Endothelial cell (in vitro differentiated cells): Measurements from ENCODE around the gene PPP6R2. TPM values are rescaled to one million over a fixed set of nuclear protein-coding genes. Genes with fewer than 3 reads are reported as not detected.
"Not testable (repeated sequence)": the region's sequence is repeated elsewhere in the genome, so short reads cannot be mapped to it uniquely, and the experiment has no call there.

Source experiments
- DNase-seq: peaks from one replicate; pipeline ENCODE4 v3.0.0; 2021; ENCODE audit warnings: low spot score
- H3K27ac Mint-ChIP-seq: one replicate; pipeline ENCODE4 v1.8.0; 2021; ENCODE audit warnings: mixed read lengths, inconsistent platforms; ENCODE audit not compliant: unreplicated experiment
- H3K27me3 Mint-ChIP-seq: one replicate; pipeline ENCODE4 v1.8.0; 2021; ENCODE audit warnings: mild to moderate bottlenecking, moderate library complexity, mixed read lengths, inconsistent platforms; ENCODE audit not compliant: unreplicated experiment
- H3K36me3 Mint-ChIP-seq: one replicate; pipeline ENCODE4 v1.8.0; 2021; ENCODE audit warnings: mild to moderate bottlenecking, low read depth, mixed read lengths, inconsistent platforms; ENCODE audit not compliant: unreplicated experiment
- H3K4me1 Mint-ChIP-seq: one replicate; pipeline ENCODE4 v1.8.0; 2021; ENCODE audit warnings: mild to moderate bottlenecking, mixed read lengths, inconsistent platforms; ENCODE audit not compliant: unreplicated experiment
- H3K4me3 Mint-ChIP-seq: one replicate; pipeline ENCODE4 v1.8.0; 2021; ENCODE audit warnings: mild to moderate bottlenecking, mixed read lengths, inconsistent platforms; ENCODE audit not compliant: unreplicated experiment
- H3K9me3 Mint-ChIP-seq: one replicate; pipeline ENCODE4 v1.8.0; 2021; ENCODE audit warnings: mixed read lengths, inconsistent platforms; ENCODE audit not compliant: unreplicated experiment
- total RNA-seq: library from RNA; stranded (reverse); fragmentation: NEBNext Ultra II Directional; extraction: Animal tissue kit (Norgen Biotek cat#: 25700); gene quantifications from one replicate; pipeline ENCODE4 v1.2.1, GENCODE V29; 2021; ENCODE audit not compliant: unreplicated experiment
- TF ChIP-seq, protein P1 (sequence below): fragments of 200-600 bp; sonication (generic); IDR thresholded peaks from one replicate; pipeline ENCODE4 v1.5.0; 2021; ENCODE audit warnings: antibody characterized with exemption; ENCODE audit not compliant: unreplicated experiment

PPP6R2 gene
- total RNA-seq, 1 donor from 2014 or later, result 50.9 TPM

DNA sequence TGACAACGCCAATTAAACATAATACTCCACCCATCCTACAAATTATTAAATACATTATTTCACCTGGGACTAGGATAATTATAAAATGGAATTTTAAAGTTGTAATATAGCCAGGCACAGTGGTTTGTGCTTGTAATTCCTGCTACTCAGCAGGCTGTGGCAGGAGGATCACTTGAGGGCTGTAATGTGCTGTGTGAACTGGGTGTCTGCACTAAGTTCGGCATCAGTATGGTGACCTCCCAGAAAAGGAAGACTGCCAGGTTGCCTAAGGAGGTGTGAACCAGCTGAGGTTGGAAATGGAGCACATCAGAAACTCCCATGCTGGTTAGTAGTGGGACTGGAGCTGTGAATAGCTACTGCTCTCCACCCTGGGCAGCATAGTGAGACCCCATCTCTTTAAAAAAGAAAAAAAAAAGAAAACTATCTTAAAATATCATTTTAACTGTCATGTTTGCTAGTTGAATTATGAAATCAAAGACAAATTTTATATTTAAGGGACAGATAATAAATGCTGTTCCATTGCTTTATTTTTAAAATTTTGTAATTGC, 28.0 kb downstream of the PPP6R2 start:
- H3K4me1 Mint-ChIP-seq, result peaks cover 6% of the 10 kb centered on the region
- TF ChIP-seq, protein P1, sequence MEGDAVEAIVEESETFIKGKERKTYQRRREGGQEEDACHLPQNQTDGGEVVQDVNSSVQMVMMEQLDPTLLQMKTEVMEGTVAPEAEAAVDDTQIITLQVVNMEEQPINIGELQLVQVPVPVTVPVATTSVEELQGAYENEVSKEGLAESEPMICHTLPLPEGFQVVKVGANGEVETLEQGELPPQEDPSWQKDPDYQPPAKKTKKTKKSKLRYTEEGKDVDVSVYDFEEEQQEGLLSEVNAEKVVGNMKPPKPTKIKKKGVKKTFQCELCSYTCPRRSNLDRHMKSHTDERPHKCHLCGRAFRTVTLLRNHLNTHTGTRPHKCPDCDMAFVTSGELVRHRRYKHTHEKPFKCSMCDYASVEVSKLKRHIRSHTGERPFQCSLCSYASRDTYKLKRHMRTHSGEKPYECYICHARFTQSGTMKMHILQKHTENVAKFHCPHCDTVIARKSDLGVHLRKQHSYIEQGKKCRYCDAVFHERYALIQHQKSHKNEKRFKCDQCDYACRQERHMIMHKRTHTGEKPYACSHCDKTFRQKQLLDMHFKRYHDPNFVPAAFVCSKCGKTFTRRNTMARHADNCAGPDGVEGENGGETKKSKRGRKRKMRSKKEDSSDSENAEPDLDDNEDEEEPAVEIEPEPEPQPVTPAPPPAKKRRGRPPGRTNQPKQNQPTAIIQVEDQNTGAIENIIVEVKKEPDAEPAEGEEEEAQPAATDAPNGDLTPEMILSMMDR, result no peak
- H3K9me3 Mint-ChIP-seq, result no peaks in the 10 kb centered on the region
- no peak overlapping the region for H3K27ac Mint-ChIP-seq
- peaks cover 15% of the 10 kb centered on the region for H3K36me3 Mint-ChIP-seq
- peaks cover 1% of the 10 kb centered on the region for H3K27me3 Mint-ChIP-seq
- H3K4me3 Mint-ChIP-seq, result no peak overlapping the region
- DNase-seq, result no peak

DNA sequence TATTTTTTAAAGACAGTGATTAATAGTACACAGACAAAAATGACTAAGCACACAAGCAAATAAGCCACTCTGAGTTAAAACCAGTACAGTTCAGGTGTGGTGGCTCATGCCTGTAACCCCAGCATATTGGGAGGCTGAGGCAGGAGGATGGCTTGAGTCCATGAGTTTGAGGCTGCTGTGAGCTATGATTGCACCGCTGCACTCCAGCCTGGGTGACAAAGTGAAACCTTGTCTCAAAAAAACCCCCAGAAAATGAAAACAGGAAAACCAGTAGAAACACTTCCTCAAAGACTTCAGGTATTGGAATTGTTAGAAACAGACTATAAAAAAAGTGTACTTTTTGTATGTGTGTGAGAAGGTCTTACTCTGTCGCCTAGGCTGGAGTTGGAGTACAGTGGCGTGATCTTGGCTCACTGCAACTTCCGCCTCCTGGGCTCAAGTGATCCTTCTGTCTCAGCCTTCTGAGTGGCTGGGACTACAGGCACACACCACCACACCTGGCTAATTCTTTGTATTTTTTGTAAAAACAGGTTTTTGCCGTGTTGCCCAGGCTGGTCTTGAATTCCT, 33.0 kb downstream of the PPP6R2 start:
- TF ChIP-seq, protein P1, result no peak
- no peak for DNase-seq
- Mint-ChIP-seq H3K27me3 (no peaks in the 10 kb centered on the region), H3K4me1 (peaks cover 9% of the 10 kb centered on the region), H3K36me3 (peaks cover 21% of the 10 kb centered on the region), H3K9me3 (no peaks in the 10 kb centered on the region), H3K27ac (no peak overlapping the region), H3K4me3 (no peak overlapping the region)

DNA sequence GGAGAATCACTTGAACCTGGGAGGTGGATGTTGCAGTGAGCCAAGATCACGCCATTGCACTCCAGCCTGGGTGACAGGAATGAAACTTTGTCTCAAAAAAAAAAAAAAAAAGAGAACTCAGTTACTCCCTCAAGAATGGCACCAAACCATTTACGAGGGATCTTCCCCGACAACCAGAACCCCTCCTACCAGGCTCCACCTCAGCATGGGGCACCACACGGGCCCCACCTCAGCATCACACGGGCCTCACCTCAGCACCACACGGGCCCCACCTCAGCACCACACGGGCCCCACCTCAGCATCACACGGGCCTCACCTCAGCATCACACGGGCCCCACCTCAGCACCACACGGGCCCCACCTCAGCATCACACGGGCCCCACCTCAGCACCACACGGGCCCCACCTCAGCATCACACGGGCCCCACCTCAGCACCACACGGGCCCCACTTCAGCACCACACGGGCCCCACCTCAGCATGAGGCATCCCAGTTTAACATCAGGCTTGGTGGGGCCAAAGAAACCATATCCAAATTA, 38.0 kb downstream of the PPP6R2 start:
- H3K27ac Mint-ChIP-seq, H3K4me1 Mint-ChIP-seq, DNase-seq, H3K4me3 Mint-ChIP-seq, H3K27me3 Mint-ChIP-seq, H3K9me3 Mint-ChIP-seq: not testable (repeated sequence)
- H3K36me3 Mint-ChIP-seq, result peaks cover 12% of the 10 kb centered on the region

DNA sequence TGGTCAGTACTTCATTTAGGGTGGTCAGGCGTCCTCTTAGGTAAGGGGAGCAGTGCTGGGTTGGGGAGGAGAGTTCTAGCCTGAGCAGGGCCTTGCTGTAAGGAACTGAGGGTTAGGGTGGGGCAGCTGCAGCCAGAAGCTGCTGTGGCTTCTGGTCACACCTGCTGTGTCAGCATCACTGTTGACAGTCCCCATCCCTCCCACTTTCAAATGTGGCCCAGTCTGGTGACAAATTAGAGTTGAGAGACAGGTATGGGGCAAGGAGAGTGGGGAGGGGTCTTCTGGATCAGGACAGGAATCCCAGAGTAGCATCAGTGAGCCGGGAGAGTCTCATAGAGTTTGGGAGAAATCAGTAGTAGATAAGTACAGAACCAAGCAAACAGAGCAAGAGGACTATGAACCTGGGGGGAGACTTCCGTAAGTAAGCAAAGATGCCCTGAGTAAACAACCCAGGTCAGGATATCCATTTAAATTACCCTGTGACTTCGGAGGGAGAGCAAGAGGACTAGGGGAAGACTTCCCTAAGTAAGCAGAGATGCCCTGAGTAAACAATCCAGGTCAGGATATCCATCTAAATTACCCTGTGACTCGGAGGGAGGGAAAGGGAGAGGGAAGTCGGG, 53.7 kb downstream of the PPP6R2 start:
- DNase-seq, result no peak
- Mint-ChIP-seq H3K9me3 (no peaks in the 10 kb centered on the region), H3K4me3 (peak overlapping the region; percentile 63), H3K27ac (peak overlapping the region; percentile 93), H3K27me3 (peaks cover 12% of the 10 kb centered on the region), H3K4me1 (peaks cover 42% of the 10 kb centered on the region), H3K36me3 (peaks cover 7% of the 10 kb centered on the region)
- TF ChIP-seq, protein P1, result no peak

DNA sequence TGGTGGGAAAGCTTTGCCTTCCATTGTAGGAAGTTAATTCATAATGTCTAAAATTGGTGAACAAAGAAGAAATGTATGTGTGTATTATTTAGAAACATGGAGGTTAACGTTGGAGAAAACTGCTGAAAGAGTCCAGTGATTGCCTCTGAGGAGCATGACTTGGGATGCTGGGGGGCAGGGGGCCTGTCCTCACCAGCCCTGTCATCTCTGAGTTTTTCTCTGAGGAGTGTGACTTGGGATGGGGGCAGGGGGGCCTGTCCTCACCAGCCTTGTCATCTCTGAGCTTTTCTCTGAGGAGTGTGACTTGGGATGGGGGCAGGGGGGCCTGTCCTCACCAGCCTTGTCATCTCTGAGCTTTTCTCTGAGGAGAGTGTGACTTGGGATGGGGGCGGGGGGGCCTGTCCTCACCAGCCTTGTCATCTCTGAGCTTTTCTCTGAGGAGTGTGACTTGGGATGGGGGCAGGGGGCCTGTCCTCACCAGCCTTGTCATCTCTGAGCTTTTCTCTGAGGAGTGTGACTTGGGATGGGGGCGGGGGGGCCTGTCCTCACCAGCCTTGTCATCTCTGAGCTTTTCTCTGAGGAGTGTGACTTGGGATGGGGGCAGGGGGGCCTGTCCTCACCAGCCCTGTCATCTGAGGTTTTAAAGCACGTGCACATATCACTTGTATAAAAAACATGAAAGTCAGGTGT, 54.4 kb downstream of the PPP6R2 start:
- H3K4me3 Mint-ChIP-seq, result peak overlapping the region; percentile 63
- H3K36me3 Mint-ChIP-seq, result peaks cover 11% of the 10 kb centered on the region
- not testable (repeated sequence) for H3K9me3 Mint-ChIP-seq, DNase-seq
- peaks cover 12% of the 10 kb centered on the region for H3K27me3 Mint-ChIP-seq
- peaks cover 45% of the 10 kb centered on the region for H3K4me1 Mint-ChIP-seq
- peak overlapping the region; percentile 93 for H3K27ac Mint-ChIP-seq
